HG03432 (cell line): ENCODE measurements around the gene OPRD1.
"Not testable (repeated sequence)": the region's sequence is repeated elsewhere in the genome, so short reads cannot be mapped to it uniquely, and the experiment has no call there.

Experiments
- ATAC-seq: cut with Tn5 transposase; IDR thresholded peaks from one replicate; pipeline ENCODE4 v1.9.1; 2021; ENCODE audit warnings: mild to moderate bottlenecking, moderate library complexity; ENCODE audit not compliant: unreplicated experiment

The OPRD1 gene

DNA sequence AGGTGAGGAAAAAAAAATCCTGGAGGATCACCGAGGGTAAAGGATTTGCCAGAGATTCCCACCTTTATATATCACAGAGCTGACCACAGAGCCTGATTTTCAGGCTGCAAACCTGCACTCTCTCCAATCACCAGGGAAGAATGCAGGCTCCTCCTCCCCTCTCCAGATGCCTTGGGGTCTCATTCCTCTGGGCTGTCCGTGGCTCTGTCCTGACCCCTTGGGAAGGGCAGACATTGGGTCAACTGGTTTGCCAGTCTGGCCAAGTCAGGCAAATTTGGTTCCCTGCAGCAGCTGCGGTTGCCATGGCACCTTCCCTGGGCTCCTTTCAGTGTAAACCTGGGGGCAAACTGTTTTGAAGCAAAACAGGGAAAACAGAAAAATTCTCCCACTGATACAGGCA, 11.6 kb upstream of the OPRD1 start:
- no peak for ATAC-seq

DNA sequence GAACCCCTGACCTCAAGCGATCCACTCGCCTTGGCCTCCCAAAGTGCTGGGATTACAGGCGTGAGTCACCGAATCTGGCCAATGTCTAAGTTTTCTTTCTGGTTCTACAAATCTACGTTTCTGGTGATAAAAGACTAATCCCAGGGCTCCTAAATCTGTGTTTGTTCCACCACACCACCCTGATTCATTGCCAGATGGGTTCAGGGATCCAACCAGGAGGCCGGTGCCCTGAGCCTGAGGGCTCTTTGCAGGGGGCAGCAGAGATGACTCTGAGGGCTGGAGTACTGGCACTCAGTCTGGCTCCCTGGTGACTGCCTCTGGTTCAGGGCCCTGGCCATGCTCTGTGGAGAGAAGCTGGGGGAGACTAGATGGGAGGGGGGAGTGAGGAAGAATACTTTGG, 10.5 kb upstream of the OPRD1 start:
- ATAC-seq, result no peak

DNA sequence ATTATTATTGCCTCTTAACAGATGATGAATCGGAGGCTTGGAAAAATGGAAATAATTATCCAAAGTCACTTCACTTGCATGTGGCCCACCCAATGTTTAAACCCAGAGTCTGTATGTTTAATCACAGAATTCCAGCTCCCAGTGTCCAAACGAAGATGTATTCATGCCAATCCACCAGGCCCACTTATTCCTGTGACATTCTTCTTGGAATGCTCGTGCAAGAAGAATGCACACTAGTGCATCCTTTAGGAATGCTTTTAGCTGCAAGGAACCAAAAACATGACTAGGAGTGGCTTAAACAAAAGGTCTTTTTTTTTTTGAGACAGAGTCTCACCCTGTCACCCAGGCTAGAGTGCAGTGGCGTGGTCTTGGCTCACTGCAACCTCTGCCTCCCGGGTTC, 8.9 kb upstream of the OPRD1 start:
- no peak for ATAC-seq

DNA sequence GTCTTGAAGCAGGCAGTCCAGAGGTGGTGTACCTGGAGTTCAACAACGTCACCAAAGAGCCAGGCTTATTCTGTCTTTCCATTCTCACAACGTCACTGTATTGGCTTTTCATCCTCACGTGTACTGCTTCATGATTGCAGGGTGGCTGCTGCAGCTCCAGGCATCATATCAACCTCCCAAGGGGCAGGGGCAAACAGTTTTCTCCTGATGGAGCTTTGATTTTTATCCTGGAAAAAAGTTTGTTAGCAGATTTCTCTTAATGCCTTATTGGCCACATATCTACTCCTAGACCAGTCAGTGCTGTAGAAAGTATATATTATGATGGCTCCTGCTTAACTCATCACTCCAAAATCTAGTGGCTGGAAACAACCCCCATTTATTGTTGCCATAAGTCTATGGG, 8.3 kb upstream of the OPRD1 start:
- ATAC-seq, result no peak

DNA sequence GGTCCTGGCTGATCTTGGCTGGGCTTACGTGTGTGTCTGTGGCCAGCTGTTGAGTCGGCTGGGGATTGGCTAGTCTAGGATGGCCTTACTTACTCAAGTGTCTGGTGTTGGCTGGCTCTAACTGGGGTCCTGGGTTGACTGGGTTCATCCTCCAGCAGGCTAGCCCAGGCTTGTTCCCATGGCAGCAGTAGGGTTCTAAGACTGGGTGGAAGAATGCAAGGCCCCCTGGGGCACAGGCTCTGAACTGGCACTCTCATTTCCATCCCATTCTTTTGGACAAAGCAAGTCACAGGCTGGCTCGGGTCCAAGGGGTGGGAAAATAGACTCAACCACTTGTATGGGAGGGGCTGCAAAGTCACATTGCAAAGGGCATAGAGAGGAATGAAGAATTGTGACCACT, 7.9 kb upstream of the OPRD1 start:
- ATAC-seq, result no peak

DNA sequence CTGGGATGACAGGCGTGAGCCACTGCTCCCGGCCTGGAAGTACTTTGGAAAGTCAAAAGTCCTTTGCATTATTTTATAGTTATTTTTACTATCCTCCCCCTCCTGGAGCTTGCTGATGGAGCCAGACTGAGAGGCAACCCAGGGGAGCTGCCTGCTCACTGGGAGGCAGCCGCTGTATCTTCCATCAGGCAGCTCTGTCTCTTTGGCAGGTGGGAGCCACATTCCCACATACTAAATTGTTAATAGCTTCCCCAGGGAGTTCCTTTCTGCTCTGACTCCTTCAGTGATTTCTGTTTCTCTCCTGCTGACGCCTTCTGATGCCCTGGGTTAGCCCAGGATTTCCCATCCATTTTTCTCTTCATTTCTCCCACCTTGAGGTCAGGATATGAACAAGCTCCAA, 4.9 kb upstream of the OPRD1 start:
- ATAC-seq, result no peak

DNA sequence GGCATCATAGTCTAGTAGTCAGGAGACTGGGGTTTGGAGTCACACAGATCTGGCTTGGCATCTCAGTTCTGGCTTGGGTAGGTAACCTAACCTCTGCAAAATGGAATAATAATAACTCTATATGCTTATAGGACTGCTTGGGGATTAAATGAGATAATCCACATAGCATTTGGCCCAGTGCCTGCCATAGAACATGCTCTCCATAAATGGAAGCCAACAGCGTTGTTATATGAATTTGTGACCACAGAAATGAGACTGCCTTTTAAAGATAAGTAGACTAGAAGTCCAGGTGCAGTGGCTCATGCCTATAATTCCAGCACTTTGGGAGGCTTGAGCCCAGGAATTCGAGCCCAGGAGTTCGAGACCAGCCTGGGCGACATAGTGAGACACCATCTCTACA, 4.0 kb upstream of the OPRD1 start:
- ATAC-seq, result no peak

DNA sequence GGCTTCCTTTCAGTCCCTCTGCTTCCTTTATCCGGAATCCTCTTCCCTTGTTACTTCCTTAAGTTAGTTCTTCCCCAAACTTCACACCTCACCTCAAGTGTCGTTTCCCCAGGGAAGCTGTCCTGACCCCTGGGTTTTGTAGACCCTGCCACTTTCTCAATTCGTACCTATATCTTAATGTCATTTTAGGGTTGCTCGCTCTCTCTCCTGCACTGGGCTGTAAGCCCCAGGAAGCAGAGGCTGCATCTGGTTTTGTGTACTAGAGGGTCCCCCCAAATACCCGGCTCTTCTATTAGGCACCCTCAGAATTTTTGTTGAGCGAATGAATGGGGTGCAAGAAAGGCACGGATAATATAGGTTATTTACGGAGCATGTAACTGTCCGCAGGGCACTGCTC, 603 bp upstream of the OPRD1 start:
- ATAC-seq, result no peak

DNA sequence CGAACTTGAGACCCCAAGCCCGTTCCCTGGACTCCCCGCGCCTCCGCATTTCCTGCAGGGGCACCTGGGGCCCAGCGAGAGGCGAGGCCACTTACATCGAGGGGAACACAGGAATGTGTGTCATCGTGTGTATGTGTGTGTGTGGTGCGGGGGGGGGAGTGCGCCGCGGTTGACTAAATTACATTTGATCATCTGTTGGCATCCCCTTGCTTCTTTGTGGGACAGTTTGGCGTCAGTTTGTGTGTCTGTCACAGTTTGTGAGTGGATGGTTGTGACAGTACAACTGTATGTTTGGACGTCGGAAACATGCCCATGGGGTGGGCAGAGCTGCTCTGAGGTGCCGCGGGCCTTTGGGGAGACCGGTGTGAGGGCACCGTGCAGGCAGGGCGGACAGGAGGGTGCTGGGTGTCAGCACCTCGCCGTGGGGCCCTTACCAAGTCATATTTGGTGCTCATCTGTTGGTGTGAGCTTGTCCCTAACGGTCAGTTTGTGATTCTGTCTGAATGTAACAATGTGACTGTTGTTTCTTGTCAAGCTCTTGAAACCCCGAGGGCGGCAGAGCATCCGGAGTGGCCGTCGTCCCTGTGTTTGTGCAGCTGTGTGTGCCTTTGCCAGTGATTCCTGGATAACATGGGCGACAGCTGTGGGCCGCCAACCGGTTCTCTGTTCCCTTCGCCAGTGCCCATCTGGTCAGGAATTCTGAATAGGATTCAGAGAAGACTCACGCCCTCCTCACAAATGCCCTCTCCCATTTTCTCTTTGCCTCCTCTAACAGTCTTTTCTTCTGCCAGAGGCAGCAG, 899 bp downstream of the OPRD1 start:
- ATAC-seq, result no peak

DNA sequence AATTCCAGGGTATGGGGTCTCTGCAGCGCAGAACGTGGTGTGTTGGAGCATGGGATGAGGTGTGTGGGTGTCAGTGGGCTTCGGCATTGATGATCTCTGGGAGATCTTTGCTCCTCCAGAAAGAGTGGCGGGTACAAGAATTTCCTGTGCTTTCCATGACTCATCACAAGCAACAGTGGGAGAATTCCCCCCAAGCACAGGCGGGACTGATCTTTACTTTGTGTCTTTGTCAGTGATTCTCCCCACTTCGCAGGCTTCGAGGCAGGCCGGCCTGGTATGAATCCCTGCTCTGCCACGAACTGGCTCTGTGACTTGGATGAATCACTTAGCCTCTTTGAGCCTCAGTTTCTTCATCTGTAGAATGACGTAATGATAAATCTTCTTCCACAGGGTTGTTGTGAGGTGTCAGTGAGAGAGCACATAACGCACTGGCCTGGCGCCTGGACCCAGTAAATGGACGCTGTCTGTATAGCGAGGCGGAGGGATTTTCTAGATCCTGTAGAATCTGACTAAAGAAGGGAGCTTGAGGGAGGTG, 2.0 kb downstream of the OPRD1 start:
- ATAC-seq, result no peak

DNA sequence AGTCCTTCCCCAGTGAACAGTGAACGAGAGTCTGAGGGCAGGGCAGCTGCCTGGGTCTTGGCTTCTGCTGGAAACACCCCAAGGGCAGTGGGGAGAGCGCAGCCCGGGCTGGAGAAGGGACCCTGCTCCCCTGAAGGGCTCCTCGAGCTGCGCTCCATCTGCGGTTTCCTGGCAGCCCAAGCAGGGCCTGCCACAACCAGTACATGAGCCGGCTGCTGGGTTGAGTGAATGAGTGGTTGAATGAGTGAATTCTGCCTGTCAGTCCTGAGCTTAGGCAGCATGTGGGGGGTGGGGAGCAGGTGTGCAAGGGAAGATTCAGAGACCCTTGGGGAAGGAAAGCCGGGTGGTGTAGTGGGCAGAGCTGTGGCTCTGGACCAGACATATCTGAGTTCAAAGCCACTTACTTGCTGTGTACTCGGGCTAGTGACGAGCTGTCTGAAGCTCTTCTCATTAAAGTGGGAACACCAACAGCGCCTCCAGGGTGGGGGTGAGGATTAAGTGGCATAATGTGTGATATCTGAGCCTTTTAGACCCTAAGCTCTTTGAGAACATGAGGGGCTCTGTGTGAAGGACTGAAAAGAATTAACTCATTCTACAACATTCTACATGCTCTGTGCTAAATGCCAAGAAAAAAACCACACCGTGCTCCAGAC, 3.7 kb downstream of the OPRD1 start:
- ATAC-seq, result no peak

DNA sequence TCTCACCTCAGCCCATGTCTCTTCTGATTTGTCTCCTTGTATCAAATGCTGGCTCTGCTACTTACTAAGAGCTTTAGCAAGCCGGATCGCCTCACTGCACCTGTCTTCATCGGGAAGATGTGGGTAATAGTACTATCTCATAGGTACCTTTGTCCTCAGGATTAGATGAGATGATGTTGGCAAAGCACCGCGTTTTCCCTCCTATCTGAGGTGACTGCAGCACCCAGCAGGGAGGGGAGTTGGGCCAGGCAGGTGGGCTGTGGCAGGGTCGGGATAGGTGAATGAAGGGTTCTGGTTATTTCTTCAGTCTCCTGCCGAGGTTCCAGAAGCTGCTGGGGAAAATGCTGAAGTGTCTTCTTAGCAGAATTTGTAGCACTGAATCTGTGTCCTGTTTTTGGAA, 5.2 kb downstream of the OPRD1 start:
- ATAC-seq, result no peak

DNA sequence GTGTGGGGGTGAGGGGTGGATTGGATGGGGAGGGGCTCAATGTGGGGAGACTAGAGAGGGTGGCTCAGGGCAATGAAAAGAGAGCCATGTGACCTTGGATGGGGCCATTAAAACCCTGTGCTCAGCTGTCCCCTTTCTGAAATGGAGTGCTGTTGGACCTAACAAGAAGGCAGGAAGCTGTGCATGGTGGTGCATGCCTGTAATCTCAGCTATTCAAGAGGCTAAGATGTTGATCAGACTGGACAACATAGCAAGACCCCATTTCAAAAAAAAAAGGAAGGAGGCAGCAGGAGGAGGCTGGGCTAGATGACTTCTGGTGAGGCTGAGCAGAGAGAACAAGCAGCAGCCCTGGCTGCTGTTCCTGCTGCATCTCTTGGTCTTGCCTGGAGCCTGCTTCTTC, 7.0 kb downstream of the OPRD1 start:
- ATAC-seq, result no peak

DNA sequence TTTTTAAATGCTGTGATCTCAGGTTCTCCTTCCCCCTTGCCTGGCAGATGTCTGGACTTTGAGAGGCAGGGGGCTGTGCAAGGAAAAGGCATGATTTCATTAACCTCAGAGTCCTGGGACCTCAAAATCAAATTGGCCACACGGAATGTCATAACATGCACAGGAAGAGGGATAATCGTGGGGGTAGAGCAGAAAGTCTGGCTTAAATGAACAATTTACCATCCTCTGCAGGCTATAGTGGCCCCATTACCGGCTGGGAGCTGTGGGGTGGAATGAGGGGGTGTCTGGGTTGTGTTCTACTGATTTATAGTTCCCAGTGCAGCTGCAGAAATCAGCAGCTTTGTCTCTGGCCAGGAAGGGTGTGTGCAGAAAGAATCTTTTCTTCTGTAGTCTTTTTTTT, 10.8 kb downstream of the OPRD1 start:
- ATAC-seq, result no peak

DNA sequence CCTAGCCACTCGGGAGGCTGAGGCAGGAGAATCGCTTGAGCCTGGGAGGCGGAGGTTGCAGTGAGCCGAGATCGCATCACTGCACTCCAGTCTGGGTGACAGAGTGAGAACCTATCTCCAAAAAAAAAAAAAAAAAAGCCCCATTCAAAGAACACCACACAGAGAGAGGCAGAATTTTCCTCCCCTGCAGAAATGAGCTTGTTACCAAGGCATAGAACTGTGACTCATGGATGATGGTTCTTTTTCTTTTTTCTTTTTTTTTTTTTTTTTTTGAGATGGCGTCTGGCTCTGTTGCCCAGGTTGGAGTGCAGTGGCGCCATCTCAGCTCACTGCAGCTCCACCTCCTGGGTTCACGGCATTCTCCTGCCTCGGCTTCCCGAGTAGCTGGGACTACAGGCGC, 12.1 kb downstream of the OPRD1 start:
- not testable (repeated sequence) for ATAC-seq

DNA sequence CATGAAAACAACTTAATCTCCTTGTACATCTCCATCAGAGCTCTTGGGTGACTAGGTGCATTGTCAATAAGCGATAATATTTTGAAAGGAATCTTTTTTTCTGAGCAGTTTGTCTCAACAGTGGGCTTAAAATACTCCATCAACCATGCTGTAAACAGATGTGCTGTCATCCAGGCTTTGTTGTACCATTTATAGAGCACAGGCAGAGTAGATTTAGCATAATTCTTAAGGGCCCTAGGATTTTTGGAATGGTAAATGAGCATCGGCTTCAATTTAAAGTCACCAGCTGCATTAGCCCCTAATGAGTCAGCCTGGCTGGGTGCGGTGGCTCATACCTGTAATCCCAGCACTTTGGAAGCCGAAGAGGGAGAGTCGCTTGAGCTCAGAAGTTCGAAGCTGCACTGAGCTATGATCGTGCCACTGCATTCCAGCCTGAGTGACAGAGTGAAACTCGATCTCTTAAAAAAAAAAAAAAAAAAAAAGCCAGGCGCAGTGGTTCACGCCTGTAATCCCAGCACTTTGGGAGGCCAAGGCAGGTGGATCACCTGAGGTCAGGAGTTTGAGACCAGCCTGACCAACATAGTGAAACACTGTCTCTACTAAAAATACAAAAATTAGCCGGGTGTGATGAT, 16.4 kb downstream of the OPRD1 start:
- ATAC-seq, result not testable (repeated sequence)

DNA sequence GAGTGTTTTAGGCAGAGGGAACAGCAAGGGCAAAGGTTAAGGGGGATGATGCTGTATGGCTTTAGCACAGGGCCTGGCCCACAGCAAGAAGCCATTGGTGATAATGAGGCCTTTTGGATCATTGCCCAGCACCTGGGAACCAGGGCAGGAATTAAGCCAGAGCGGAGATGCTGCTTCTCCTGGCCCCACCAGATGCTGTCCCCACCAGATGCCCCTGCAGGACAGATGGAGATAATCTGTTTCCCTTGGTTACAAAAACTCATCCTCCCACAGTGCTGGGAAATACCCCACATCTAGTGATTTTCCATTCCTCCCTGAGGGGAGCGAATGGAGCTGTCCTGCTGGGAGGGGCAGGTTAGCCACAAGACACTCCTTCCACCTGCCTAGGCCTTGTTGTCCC, 18.8 kb downstream of the OPRD1 start:
- ATAC-seq, result no peak

DNA sequence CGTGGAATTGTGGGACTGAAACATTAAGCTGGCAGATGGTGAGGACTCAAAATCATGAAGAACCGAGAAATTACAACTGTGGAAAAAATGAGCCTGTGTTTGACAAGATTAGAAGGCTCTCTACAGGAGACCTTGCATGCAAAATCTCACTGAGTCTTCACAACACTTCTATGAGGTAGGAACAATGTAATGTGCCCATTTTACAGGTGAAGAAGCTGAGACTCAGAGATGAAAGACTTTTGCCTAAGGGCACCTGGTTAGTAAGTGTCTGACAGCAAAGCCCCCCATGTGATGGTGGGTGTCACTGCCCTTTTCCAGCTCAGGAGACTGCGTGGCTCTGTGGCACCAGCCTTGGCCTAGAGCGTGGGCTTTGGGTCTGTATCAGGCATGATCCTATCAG, 21.0 kb downstream of the OPRD1 start:
- no peak for ATAC-seq

DNA sequence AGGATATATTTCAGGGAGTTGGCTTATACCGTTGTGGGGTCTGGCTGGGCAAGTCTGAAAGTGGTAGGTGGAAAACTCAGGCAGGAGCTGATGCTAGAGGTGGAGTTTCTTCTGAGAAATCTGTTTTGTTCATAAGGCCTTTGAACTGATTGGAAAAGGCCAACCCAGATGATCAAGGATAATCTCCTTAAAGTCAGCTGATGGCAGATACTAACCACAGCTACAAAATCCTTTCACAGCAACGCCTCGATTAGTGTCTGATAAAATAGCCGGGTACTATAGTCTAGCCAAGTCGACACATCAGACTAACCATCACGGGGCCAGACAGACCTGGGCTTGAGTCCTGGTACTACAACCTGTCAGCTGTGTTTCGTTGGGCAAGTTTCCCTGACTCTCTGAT, 21.4 kb downstream of the OPRD1 start:
- no peak for ATAC-seq

DNA sequence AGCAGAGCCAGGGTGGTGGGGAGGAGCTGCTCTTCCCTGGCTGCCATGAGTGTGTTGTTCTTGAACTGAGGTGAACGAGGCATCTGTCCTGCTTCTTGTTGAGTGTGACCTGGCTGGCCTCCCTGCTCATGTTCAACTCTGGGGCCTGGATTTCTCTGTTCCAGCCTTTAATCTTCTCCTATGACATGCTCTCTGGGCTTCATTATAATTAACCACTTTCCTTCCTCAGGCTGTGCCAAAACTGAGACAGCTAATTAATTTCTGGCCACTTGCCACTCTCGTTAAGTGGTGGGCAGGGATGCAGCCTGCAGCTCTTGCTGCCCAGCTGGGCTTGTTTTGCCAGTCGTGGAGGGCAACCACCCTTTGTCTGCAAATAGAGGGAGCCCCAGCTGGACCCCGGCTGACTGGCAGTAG, 23.3 kb downstream of the OPRD1 start:
- ATAC-seq, result no peak

DNA sequence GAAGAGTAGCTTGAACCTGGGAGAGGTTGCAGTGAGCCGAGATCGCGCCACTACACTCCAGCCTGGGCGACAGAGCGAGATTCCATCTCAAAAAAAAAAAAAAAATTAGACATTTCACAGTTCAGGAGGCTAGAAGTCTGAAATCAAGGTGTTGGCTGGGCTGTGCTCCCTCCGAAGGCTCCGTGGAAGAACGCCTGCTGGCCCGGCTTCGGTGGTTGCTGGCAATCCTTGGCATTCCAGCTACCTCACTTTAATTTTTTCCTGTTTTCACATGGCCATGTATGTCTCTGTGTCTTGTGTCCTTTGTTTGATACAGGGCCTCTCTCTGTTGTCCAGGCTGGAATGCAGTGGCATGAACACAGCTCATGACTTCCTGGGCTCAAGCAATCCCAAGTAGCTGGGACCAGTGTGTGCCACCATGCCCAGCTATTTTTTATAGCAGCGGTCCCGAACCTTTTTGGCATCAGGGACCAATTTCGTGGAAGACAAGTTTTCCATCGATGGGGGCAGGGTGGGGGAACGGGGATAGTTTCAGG, 24.5 kb downstream of the OPRD1 start:
- no peak for ATAC-seq
